ENCODE data around the gene BRSK2. TPM values are rescaled to one million over a fixed set of nuclear protein-coding genes. Genes with fewer than 3 reads are reported as not detected.

Gene BRSK2
- total RNA-seq, 1 donor from 2014 or later = 6.9 TPM

DNA sequence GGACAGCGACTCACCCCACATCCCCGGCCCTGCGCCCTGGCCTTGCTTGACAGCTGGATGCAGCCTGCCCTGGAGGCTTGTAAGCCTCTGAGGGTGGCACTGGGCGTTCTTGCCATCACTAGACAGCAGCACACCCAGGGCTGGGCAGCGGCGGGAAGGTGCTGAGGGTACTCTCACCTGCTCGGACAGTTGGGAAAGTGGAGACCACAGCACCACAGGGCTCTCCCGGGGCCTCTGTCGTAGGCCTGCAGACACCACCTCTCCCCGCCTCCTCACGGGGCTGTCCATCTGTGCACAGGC is 18.8 kb upstream of the BRSK2 start:
- Mint-ChIP-seq H3K27ac (ENCODE audit: unreplicated experiment) (no peak overlapping the region), H3K36me3 (ENCODE audit: low read depth) (peaks cover 2% of the 10 kb centered on the region), H3K4me1 (ENCODE audit: low read depth) (peaks cover 16% of the 10 kb centered on the region), H3K27me3 (ENCODE audit: low read depth) (peaks cover 4% of the 10 kb centered on the region), H3K9me3 (ENCODE audit: low read depth) (peaks cover 9% of the 10 kb centered on the region), H3K4me3 (ENCODE audit: unreplicated experiment) (no peak overlapping the region)
- DNase-seq (ENCODE audit: low spot score) = no peak
- TF ChIP-seq, protein P1, sequence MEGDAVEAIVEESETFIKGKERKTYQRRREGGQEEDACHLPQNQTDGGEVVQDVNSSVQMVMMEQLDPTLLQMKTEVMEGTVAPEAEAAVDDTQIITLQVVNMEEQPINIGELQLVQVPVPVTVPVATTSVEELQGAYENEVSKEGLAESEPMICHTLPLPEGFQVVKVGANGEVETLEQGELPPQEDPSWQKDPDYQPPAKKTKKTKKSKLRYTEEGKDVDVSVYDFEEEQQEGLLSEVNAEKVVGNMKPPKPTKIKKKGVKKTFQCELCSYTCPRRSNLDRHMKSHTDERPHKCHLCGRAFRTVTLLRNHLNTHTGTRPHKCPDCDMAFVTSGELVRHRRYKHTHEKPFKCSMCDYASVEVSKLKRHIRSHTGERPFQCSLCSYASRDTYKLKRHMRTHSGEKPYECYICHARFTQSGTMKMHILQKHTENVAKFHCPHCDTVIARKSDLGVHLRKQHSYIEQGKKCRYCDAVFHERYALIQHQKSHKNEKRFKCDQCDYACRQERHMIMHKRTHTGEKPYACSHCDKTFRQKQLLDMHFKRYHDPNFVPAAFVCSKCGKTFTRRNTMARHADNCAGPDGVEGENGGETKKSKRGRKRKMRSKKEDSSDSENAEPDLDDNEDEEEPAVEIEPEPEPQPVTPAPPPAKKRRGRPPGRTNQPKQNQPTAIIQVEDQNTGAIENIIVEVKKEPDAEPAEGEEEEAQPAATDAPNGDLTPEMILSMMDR (IDR thresholded peaks at IDR 0.05) = no peak

DNA sequence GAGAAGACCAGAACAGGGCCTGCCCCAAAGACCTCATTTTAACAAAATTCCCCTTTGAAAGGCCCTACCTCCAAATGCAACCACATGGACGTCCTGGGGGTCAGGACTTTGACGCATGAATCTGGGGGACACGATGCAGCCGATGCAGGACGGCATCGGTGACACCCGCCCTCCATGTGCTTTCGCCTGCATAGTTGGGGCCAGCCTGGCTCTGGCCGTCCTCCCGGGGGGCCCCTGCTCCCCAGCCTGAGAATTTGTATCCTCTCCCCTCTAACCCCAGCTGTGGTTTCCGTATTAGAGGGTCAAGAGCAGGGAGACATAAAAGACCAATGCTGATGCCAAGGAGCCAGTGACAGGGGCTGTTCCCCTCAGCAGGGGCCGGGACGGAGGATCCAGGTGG is 18.4 kb upstream of the BRSK2 start:
- peaks cover 16% of the 10 kb centered on the region for H3K4me1 Mint-ChIP-seq (ENCODE audit: low read depth)
- DNase-seq (ENCODE audit: low spot score) = peak; percentile 57
- H3K9me3 Mint-ChIP-seq (ENCODE audit: low read depth) = peaks cover 7% of the 10 kb centered on the region
- no peak overlapping the region for H3K27ac Mint-ChIP-seq (ENCODE audit: unreplicated experiment)
- no peak overlapping the region for H3K4me3 Mint-ChIP-seq (ENCODE audit: unreplicated experiment)
- peaks cover 2% of the 10 kb centered on the region for H3K36me3 Mint-ChIP-seq (ENCODE audit: low read depth)
- TF ChIP-seq, protein P1 (IDR thresholded peaks at IDR 0.05) = no peak
- peaks cover 4% of the 10 kb centered on the region for H3K27me3 Mint-ChIP-seq (ENCODE audit: low read depth)

DNA sequence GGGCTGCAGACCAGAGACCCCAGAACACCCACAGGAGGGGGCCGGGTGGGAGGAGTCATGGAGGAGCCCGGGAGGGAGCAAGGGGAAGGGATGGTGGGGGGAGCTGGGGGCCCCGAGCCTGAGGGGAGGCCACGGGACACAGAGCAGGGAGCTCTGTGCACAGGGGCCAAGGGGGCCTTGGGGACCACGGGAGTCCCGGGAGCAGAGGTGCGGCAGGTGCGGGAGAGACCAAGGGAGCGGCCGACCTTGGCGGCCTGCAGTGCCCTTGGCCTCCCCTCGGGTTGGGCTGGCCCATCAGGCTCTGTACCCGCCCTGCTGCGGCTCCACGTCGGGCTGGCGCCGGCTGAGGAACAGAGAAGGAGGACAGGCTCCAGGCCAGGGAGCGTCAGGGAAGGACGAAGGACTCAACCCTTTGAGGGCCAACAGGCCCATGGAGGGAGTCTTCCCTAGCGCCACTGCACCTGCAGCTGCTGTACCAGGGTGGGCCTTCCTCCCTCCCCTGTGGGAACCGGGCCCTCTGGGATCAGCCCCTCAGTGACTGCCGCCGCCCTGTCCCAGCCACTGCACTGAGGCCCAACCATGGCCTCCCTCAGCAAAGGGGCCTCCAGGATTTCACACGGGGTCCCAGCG is 17.8 kb upstream of the BRSK2 start:
- H3K36me3 Mint-ChIP-seq (ENCODE audit: low read depth) = no peaks in the 10 kb centered on the region
- peak; percentile 88 for DNase-seq (ENCODE audit: low spot score)
- H3K27ac Mint-ChIP-seq (ENCODE audit: unreplicated experiment) = no peak overlapping the region
- no peak overlapping the region for H3K4me3 Mint-ChIP-seq (ENCODE audit: unreplicated experiment)
- H3K9me3 Mint-ChIP-seq (ENCODE audit: low read depth) = peaks cover 1% of the 10 kb centered on the region
- peaks cover 4% of the 10 kb centered on the region for H3K27me3 Mint-ChIP-seq (ENCODE audit: low read depth)
- TF ChIP-seq, protein P1 (IDR thresholded peaks at IDR 0.05) = no peak
- H3K4me1 Mint-ChIP-seq (ENCODE audit: low read depth) = peaks cover 16% of the 10 kb centered on the region

DNA sequence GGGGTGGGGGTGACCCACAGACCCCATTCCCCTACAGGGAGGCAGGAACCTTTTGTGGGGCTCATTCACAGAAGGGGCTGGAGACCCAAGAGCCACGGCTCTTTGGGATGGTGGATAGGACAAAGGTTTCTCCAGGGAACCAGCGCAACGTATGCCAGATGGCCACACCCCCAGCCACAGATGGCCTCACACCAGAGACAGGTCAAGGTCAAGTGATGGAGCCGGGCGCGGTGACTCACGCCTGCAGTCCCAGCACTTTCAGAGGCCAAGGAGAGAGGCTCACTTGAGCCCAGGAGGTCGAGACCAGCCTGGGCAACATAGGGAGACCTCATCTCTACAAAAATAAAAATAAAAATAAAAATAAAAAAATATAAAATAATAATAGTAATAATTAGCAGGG is 17.1 kb upstream of the BRSK2 start:
- Mint-ChIP-seq H3K4me3 (ENCODE audit: unreplicated experiment) (no peak overlapping the region), H3K27me3 (ENCODE audit: low read depth) (peaks cover 9% of the 10 kb centered on the region), H3K9me3 (ENCODE audit: low read depth) (no peaks in the 10 kb centered on the region), H3K4me1 (ENCODE audit: low read depth) (peaks cover 16% of the 10 kb centered on the region), H3K36me3 (ENCODE audit: low read depth) (no peaks in the 10 kb centered on the region), H3K27ac (ENCODE audit: unreplicated experiment) (no peak overlapping the region)
- DNase-seq (ENCODE audit: low spot score) = peak; percentile 38
- TF ChIP-seq, protein P1 (IDR thresholded peaks at IDR 0.05) = no peak

DNA sequence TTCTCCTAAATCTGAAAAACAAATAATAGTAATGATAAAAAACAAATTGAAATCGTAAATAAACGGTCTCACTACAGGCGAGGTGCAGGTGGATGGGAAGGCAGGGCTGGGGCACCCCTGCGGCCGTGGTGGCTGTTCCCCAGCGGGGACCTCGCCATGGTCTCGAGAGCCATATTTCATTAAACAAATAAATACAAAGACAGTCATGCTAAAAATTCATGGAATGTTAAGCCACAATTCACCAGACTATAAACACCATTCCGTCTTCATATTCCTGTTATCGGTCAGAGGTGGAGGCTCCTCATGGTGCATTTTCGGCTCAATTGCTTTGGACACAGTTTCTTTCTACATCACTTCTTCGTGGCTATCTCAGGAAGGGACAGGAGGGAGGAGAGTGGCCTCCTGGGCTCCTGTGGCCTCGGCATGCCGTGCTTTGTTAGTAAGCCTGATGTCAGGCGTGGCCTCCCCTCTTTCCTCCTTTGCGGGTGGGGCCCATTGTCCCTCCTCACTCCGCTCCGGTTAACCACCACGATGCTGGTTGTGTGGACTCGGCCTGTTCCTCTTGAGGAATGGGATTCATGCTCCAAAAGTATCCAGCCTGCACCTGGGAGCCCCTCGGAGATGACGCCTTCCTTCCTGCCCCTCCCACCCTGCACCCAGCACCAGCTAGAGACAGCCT is 16.1 kb upstream of the BRSK2 start:
- Mint-ChIP-seq H3K27ac (ENCODE audit: unreplicated experiment) (peak overlapping the region; percentile 36), H3K27me3 (ENCODE audit: low read depth) (peaks cover 12% of the 10 kb centered on the region), H3K36me3 (ENCODE audit: low read depth) (no peaks in the 10 kb centered on the region), H3K4me1 (ENCODE audit: low read depth) (peaks cover 16% of the 10 kb centered on the region), H3K9me3 (ENCODE audit: low read depth) (no peaks in the 10 kb centered on the region), H3K4me3 (ENCODE audit: unreplicated experiment) (no peak overlapping the region)
- peak; percentile 65 for DNase-seq (ENCODE audit: low spot score)
- TF ChIP-seq, protein P1 (IDR thresholded peaks at IDR 0.05) = no peak

Measured in chondrocyte (in vitro differentiated cells).